ENCODE data around the gene C1QL2.

GRCh38 chr2:119112230-119112629 lies 46.3 kb downstream of the C1QL2 start:
- TF ChIP-seq CTCF (IDR thresholded peaks at IDR 0.05) (no peak), POLR2A (IDR thresholded peaks at IDR 0.05) (no peak)

Measured in gastroesophageal sphincter (tissue), 3 donors.